A673 (cell line): ENCODE results near the gene GP5. TPM values are rescaled to one million over a fixed set of nuclear protein-coding genes. Genes with fewer than 3 reads are reported as not detected.

Experiments
- BruUV-seq: library from RNA; stranded (reverse); fragments of 400-500 nt; replicated peaks from 2 replicates; lab custom pipeline; 2021; lab: Mats Ljungman, UMichigan
- CTCF ChIA-PET: fragments of 300-600 bp; sonication (Branson Sonifier 250); formaldehyde crosslinking; loops from one replicate; lab custom pipeline; 2022; ENCODE audit warnings: antibody characterized with exemption; lab: Charles Lee
- POLR2A ChIA-PET: fragments of 300-600 bp; sonication (Branson Sonifier 250); formaldehyde crosslinking; loops from one replicate; lab custom pipeline; 2022; ENCODE audit warnings: antibody characterized with exemption; ENCODE audit not compliant: low non-redundant PET; lab: Charles Lee
- DNase-seq: peaks from one replicate; pipeline ENCODE4 v3.0.0-alpha.2; 2015; ENCODE audit warnings: low spot score
- H3K27ac ChIP-seq: fragments of 200-600 bp; sonication (generic); 2 replicates; pipeline ENCODE4 v1.5.1; 2016; ENCODE audit warnings: mixed run types, low read depth, mild to moderate bottlenecking, mixed read lengths, antibody characterized with exemption, low read length; ENCODE audit not compliant: poor library complexity, severe bottlenecking
- H3K27me3 ChIP-seq: fragments of 200-600 bp; sonication (generic); replicated peaks from 2 replicates; pipeline ENCODE4 v1.6.1; 2017; ENCODE audit warnings: mixed run types, low read depth, mild to moderate bottlenecking, mixed read lengths, antibody characterized with exemption, low read length; ENCODE audit not compliant: insufficient read depth, poor library complexity
- H3K36me3 ChIP-seq: fragments of 200-600 bp; sonication (generic); 2 replicates; pipeline ENCODE4 v1.6.1; 2016; ENCODE audit warnings: mixed run types, mild to moderate bottlenecking, mixed read lengths, antibody characterized with exemption, low read length; ENCODE audit not compliant: insufficient read depth, poor library complexity, severe bottlenecking
- H3K4me1 ChIP-seq: fragments of 200-600 bp; sonication (generic); 2 replicates; pipeline ENCODE4 v1.6.1; 2017; ENCODE audit warnings: mixed run types, mild to moderate bottlenecking, mixed read lengths, antibody characterized with exemption, low read length; ENCODE audit not compliant: insufficient read depth, poor library complexity, severe bottlenecking
- H3K4me3 ChIP-seq: fragments of 200-600 bp; sonication (generic); 2 replicates; pipeline ENCODE4 v1.5.1; 2016; ENCODE audit warnings: low read depth, mixed run types, mild to moderate bottlenecking, mixed read lengths, low read length; ENCODE audit not compliant: poor library complexity, severe bottlenecking
- H3K9me3 ChIP-seq: fragments of 200-600 bp; sonication (generic); 2 replicates; pipeline ENCODE4 v1.6.1; 2016; ENCODE audit warnings: mixed run types, low read depth, mild to moderate bottlenecking, mixed read lengths, antibody characterized with exemption, low read length; ENCODE audit not compliant: poor library complexity, severe bottlenecking
- EZH2 ChIP-seq: fragments of 200-600 bp; sonication (generic); IDR thresholded peaks from 2 replicates; pipeline ENCODE4 v1.6.1; 2017; ENCODE audit warnings: borderline replicate concordance, low read depth, mild to moderate bottlenecking, mixed read lengths, antibody characterized with exemption, low read length; ENCODE audit not compliant: poor library complexity, severe bottlenecking
- intact Hi-C: fragments of 100-400 bp; cut with micrococcal nuclease; formaldehyde crosslinking; loops from one replicate; pipeline ENCODE4 v1.10.0; 2022; ENCODE audit not compliant: unreplicated experiment
- total RNA-seq: library from RNA; stranded (reverse); gene quantifications from 2 replicates; pipeline ENCODE4 v1.2.3, GENCODE V29; 2021
- TF ChIP-seq, protein P1 (sequence below): fragments of 300-800, 200-600 bp; sonication (generic); conservative IDR thresholded peaks from 2 replicates; pipeline ENCODE4 v1.5.1; 2017; ENCODE audit warnings: low read depth, mild to moderate bottlenecking, antibody characterized with exemption, low read length, moderate library complexity, mixed read lengths

GP5 gene
- total RNA-seq, 1 experiment from 2014 or later: 0.11 TPM

GRCh38 chr3:194440756-194441155 is 41.7 kb upstream of the GP5 start:
- H3K27ac ChIP-seq: no peak overlapping the region
- H3K27me3 ChIP-seq: no peaks in the 10 kb centered on the region
- no peaks in the 10 kb centered on the region for H3K4me1 ChIP-seq
- POLR2A ChIA-PET: no interaction called here
- no peak for DNase-seq
- intact Hi-C loops: no loop called here
- no peak overlapping the region for H3K4me3 ChIP-seq
- H3K9me3 ChIP-seq: no peaks in the 10 kb centered on the region
- CTCF ChIA-PET: no interaction called here
- TF ChIP-seq, protein P1, sequence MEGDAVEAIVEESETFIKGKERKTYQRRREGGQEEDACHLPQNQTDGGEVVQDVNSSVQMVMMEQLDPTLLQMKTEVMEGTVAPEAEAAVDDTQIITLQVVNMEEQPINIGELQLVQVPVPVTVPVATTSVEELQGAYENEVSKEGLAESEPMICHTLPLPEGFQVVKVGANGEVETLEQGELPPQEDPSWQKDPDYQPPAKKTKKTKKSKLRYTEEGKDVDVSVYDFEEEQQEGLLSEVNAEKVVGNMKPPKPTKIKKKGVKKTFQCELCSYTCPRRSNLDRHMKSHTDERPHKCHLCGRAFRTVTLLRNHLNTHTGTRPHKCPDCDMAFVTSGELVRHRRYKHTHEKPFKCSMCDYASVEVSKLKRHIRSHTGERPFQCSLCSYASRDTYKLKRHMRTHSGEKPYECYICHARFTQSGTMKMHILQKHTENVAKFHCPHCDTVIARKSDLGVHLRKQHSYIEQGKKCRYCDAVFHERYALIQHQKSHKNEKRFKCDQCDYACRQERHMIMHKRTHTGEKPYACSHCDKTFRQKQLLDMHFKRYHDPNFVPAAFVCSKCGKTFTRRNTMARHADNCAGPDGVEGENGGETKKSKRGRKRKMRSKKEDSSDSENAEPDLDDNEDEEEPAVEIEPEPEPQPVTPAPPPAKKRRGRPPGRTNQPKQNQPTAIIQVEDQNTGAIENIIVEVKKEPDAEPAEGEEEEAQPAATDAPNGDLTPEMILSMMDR: no peak
- TF ChIP-seq EZH2: no peak
- peaks cover 68% of the 10 kb centered on the region for H3K36me3 ChIP-seq
- no TSS peak for BruUV-seq

DNA sequence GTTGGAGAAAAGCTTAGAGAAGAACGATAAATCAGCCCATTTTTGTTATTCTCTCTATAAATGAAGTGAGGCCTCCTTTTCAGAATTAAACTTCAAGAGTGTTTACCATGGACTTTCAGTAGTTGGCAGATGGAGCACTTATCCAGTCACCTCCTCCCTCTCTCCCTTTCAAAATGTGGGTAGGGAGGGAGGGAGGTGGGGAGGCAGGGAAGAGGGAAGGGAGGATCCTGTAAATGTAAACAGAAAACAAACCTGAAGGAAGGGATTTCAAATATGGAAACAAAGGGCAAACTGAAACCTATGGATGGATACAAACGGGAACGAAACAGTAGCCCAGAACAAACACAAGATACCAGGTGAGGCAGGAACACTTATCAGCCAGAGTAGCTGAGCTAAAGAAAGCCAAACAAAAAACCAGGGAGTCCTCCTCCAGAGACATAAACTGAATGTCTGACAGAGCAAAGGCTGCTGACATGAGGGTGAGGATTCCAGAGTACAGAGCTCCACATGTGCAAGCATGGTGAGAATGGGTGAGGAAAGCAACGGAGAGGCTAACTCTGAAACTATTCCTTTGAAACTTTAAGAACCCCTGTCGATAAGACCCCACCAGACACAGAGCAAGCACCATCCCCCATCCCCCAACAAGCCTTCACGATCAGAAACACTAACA is 41.0 kb upstream of the GP5 start:
- no peak overlapping the region for H3K4me3 ChIP-seq
- CTCF ChIA-PET: no interaction called here
- intact Hi-C loops: no loop called here
- no peaks in the 10 kb centered on the region for H3K9me3 ChIP-seq
- BruUV-seq: no TSS peak
- H3K36me3 ChIP-seq: peaks cover 68% of the 10 kb centered on the region
- no peaks in the 10 kb centered on the region for H3K27me3 ChIP-seq
- no peak for TF ChIP-seq EZH2
- TF ChIP-seq, protein P1: no peak
- H3K27ac ChIP-seq: no peak overlapping the region
- DNase-seq: no peak
- no peaks in the 10 kb centered on the region for H3K4me1 ChIP-seq
- POLR2A ChIA-PET: no interaction called here

- CTCF ChIA-PET: no interaction called here
- Histone ChIP-seq H3K9me3 (no peaks in the 10 kb centered on the region), H3K4me1 (no peaks in the 10 kb centered on the region), H3K36me3 (peaks cover 95% of the 10 kb centered on the region), H3K27me3 (no peaks in the 10 kb centered on the region), H3K27ac (no peak overlapping the region), H3K4me3 (no peak overlapping the region)
- POLR2A ChIA-PET: no interaction called here
- DNase-seq: no peak
- no peak for TF ChIP-seq EZH2
- TF ChIP-seq, protein P1: no peak
- BruUV-seq: no TSS peak
- intact Hi-C loops: no loop called here
Measured at GRCh38 chr3:194434503-194434902, 35.4 kb upstream of the GP5 start.
